HG03103 (cell line): ENCODE data around the gene ARHGAP45.

Experiments used
- ATAC-seq: cut with Tn5 transposase; IDR thresholded peaks from one replicate; pipeline ENCODE4 v1.9.1; 2021; ENCODE audit warnings: low read depth; ENCODE audit not compliant: unreplicated experiment

The ARHGAP45 gene

GRCh38 chr19:1098177-1099051, 31.4 kb downstream of the ARHGAP45 start:
- ATAC-seq, result no peak

GRCh38 chr19:1101337-1101698, 34.4 kb downstream of the ARHGAP45 start:
- no peak for ATAC-seq

- ATAC-seq, result no peak
Observed at GRCh38 chr19:1102407-1103131, 35.6 kb downstream of the ARHGAP45 start.

GRCh38 chr19:1103132-1103707, 36.3 kb downstream of the ARHGAP45 start:
- ATAC-seq, result no peak

GRCh38 chr19:1103708-1104310, 36.8 kb downstream of the ARHGAP45 start, which contains the start of gene GPX4:
Gene GPX4, plus strand, starts transcription at chr19:1103994. Its CDS starts 50 bp downstream, at chr19:1104044.
- ATAC-seq, result peak; percentile 65

GRCh38 chr19:1104311-1105007, 37.5 kb downstream of the ARHGAP45 start:
- ATAC-seq, result peak; percentile 24

GRCh38 chr19:1105008-1105872, 38.3 kb downstream of the ARHGAP45 start:
- no peak for ATAC-seq

GRCh38 chr19:1105873-1106840, 39.2 kb downstream of the ARHGAP45 start:
- no peak for ATAC-seq

GRCh38 chr19:1106841-1107660, 40.1 kb downstream of the ARHGAP45 start:
- ATAC-seq, result no peak

GRCh38 chr19:1107661-1108261, 40.8 kb downstream of the ARHGAP45 start:
- no peak for ATAC-seq

- no peak for ATAC-seq
Observed at GRCh38 chr19:1108291-1109031, 41.5 kb downstream of the ARHGAP45 start.

GRCh38 chr19:1109032-1109551, 42.1 kb downstream of the ARHGAP45 start:
- ATAC-seq, result no peak

GRCh38 chr19:1109697-1110671, 43.0 kb downstream of the ARHGAP45 start:
- no peak for ATAC-seq

GRCh38 chr19:1110809-1111640, 44.1 kb downstream of the ARHGAP45 start:
- no peak for ATAC-seq
